Lower leg skin (tissue), 4 donors: ENCODE results near the gene EHF. TPM values are rescaled to one million over a fixed set of nuclear protein-coding genes. Genes with fewer than 3 reads are reported as not detected.

Source experiments
- DNase-seq, 2 donors: peaks; one replicate each; pipeline ENCODE4 v3.0.0-alpha.2; 2019; ENCODE audit warnings: low spot score in 2 of 2
- H3K4me3 ChIP-seq: fragments of 200-600 bp; sonication (generic); 2 replicates; pipeline ENCODE4 v1.5.1; 2017; ENCODE audit warnings: mild to moderate bottlenecking, low read depth; ENCODE audit not compliant: poor library complexity, severe bottlenecking
- CTCF ChIP-seq, 3 donors: fragments of 450-650 bp; IDR thresholded peaks; one replicate each; pipeline ENCODE4 v1.5.1; 2016; ENCODE audit warnings: antibody characterized with exemption in 3 of 3, mild to moderate bottlenecking in 3 of 3, moderate library complexity in 2 of 3
- POLR2A ChIP-seq, 2 donors: fragments of 450-650 bp; IDR thresholded peaks; one replicate each; pipeline ENCODE4 v1.6.1; 2016 to 2017; ENCODE audit warnings: antibody characterized with exemption in 2 of 2, mild to moderate bottlenecking in 1 of 2, moderate library complexity in 1 of 2
- WGBS, 2 donors: methylation state at CpG; one replicate each; pipeline ENCODE4 v1.1.5; 2018; 5-methylcytosine and 5-hydroxymethylcytosine counted together
- intact Hi-C: fragments of 100-400 bp; cut with DNase I; formaldehyde crosslinking; loops from one replicate; pipeline ENCODE4 v1.15.0; 2023; ENCODE audit warnings: low total_unique reads
- total RNA-seq, 4 donors: library from RNA; depleted of rRNA; stranded (reverse); fragments of >200 nt; gene quantifications; one replicate each; pipeline ENCODE4 v1.1.0, GENCODE V29; 2016

EHF gene
- total RNA-seq, result 100 to 1,000 TPM in 2 of 4 donors, 10 to 100 TPM in 2; 58.2 to 130 (median 86.3) TPM

GRCh38 chr11:34620820-34621792, at the start of gene EHF:
Gene EHF (plus strand): TSS chr11:34621093. CDS start chr11:34642631, 21,538 bp downstream.
- TF ChIP-seq POLR2A (IDR thresholded peaks at IDR 0.05) (no peak), CTCF (IDR thresholded peaks at IDR 0.05) (no peak)
- intact Hi-C loops, result no loop called here
- no peak for DNase-seq
- peak within 1 kb of the TSS; percentile 1 for H3K4me3 ChIP-seq
- WGBS, 2 donors, result 35 to 38% methylated on average over 7 of the region's 7 CpGs

- no peak for TF ChIP-seq CTCF (IDR thresholded peaks at IDR 0.05)
- no peak for TF ChIP-seq POLR2A (IDR thresholded peaks at IDR 0.05)
- H3K4me3 ChIP-seq, result no peak overlapping the region
- no peak for DNase-seq
- WGBS, 2 donors, result 88 to 93% methylated on average over 7 of the region's 7 CpGs
- intact Hi-C loops, result no loop called here
Measured at GRCh38 chr11:34573537-34573936, 47.4 kb upstream of the EHF start.

- no peak overlapping the region for H3K4me3 ChIP-seq
- intact Hi-C loops, result no loop called here
- no peak for TF ChIP-seq POLR2A (IDR thresholded peaks at IDR 0.05)
- no peak for TF ChIP-seq CTCF (IDR thresholded peaks at IDR 0.05)
- WGBS, 2 donors, result 70 to 75% methylated on average over 4 of the region's 4 CpGs
- DNase-seq, result no peak
Measured at GRCh38 chr11:34575261-34575660, 45.6 kb upstream of the EHF start.

GRCh38 chr11:34575671-34576070, 45.2 kb upstream of the EHF start:
- no peak for DNase-seq
- no peak for TF ChIP-seq POLR2A (IDR thresholded peaks at IDR 0.05)
- WGBS, 2 donors, result 95 to 96% methylated on average over 2 of the region's 2 CpGs
- H3K4me3 ChIP-seq, result no peak overlapping the region
- intact Hi-C loops, result no loop called here

- DNase-seq, result no peak
- TF ChIP-seq POLR2A (IDR thresholded peaks at IDR 0.05), result no peak
- no peak for TF ChIP-seq CTCF (IDR thresholded peaks at IDR 0.05)
- WGBS, 2 donors, result 83 to 85% methylated on average over 3 of the region's 3 CpGs
- intact Hi-C loops, result no loop called here
- H3K4me3 ChIP-seq, result no peak overlapping the region
Measured at GRCh38 chr11:34576331-34576730, 44.6 kb upstream of the EHF start.

GRCh38 chr11:34583818-34584217, 37.1 kb upstream of the EHF start:
- 30 to 33% methylated on average over 4 of the region's 4 CpGs for WGBS, 2 donors
- no peak overlapping the region for H3K4me3 ChIP-seq
- intact Hi-C loops, result no loop called here
- DNase-seq, result no peak
- no peak for TF ChIP-seq CTCF (IDR thresholded peaks at IDR 0.05)
- TF ChIP-seq POLR2A (IDR thresholded peaks at IDR 0.05), result no peak
